GM10266 (cell line): ENCODE data around the gene PRG2.

ENCODE experiments used
- DNase-seq: peaks from one replicate; pipeline ENCODE4 v3.0.0; 2012; ENCODE audit errors: extremely low spot score
- TF ChIP-seq, protein P1 (sequence below): IDR thresholded peaks from 2 replicates; pipeline ENCODE4 v1.5.1; 2012; ENCODE audit warnings: mild to moderate bottlenecking, low read depth; ENCODE audit not compliant: control insufficient read depth, insufficient read depth; ENCODE audit errors: missing control alignments

The PRG2 gene

DNA sequence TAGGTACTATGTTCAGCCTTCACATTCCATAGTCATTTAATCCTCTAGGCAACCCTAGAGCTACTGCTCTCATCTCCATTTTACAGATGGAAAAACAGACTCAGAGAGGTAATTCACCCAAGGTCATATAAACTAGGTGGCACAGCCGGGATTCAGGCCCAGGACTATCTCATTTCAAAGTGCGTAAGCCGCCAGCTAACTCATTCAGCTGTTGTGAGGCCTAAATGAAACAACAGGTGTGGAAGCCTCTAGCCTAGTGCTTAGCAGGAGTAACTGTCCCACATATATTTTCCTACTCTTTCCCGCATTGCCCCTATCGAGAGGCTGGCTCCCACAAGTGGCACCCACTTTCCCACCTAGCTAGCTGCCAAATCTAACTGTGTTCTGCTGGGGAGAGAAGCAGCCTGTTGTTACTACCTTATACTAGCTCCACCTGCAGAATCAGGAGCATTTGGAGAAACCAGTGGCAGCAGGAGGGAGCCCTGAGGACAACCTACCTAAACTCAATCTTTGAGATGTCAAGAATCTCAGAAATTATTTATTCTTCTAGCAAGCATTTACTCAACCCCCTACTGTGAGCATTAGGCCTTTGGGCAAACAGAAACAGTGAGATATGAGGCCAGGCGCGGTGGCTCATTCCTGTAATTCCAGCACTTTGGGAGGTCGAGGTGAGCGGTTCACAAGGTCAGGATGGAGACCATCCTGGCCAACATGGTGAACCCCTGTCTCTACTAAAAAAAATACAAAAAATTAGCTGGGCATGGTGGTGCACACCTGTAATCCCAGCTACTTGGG, 30.4 kb downstream of the PRG2 start:
- no peak for DNase-seq
- TF ChIP-seq, protein P1, sequence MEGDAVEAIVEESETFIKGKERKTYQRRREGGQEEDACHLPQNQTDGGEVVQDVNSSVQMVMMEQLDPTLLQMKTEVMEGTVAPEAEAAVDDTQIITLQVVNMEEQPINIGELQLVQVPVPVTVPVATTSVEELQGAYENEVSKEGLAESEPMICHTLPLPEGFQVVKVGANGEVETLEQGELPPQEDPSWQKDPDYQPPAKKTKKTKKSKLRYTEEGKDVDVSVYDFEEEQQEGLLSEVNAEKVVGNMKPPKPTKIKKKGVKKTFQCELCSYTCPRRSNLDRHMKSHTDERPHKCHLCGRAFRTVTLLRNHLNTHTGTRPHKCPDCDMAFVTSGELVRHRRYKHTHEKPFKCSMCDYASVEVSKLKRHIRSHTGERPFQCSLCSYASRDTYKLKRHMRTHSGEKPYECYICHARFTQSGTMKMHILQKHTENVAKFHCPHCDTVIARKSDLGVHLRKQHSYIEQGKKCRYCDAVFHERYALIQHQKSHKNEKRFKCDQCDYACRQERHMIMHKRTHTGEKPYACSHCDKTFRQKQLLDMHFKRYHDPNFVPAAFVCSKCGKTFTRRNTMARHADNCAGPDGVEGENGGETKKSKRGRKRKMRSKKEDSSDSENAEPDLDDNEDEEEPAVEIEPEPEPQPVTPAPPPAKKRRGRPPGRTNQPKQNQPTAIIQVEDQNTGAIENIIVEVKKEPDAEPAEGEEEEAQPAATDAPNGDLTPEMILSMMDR = no peak

DNA sequence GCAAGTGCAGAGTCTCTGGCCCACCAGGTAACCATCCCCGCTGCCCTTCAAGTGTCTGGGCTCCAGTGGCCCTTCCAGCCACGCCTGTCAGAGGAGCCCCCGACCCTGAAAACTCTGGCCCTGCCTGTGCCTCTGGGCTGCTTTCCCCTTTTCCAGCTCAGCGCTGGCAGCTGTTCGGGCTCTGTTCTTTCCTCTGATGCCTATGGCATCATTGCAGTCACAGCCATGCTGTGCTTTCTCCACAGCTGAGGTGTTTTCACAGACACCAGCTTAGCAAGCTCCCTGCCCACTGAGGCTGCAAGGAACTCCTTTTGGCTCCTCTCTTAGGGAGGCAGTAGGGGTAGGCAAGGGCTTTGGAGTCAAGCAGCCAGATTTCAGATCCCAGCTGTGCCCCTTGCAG, 31.1 kb downstream of the PRG2 start:
- no peak for DNase-seq
- TF ChIP-seq, protein P1 = no peak

DNA sequence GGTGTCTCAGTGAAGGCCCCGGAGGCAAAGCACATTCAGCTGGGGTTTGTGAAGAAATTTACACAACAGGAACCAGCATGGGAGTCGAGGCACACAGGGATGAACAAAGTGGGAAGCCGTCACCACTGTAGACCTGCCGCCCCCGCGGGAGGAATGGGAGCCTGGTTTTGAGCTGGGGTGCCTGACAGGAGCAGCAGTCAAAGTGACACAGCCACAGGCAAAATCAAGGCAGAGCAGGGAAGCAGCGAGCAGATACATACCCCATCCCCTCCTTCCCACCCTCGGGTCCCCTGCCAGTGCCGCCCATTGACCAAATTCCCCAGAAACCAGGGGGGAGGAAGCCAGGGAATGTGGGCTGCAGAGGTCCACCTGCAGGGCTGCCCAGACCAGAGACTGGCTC, 31.5 kb downstream of the PRG2 start:
- TF ChIP-seq, protein P1 = no peak
- no peak for DNase-seq

DNA sequence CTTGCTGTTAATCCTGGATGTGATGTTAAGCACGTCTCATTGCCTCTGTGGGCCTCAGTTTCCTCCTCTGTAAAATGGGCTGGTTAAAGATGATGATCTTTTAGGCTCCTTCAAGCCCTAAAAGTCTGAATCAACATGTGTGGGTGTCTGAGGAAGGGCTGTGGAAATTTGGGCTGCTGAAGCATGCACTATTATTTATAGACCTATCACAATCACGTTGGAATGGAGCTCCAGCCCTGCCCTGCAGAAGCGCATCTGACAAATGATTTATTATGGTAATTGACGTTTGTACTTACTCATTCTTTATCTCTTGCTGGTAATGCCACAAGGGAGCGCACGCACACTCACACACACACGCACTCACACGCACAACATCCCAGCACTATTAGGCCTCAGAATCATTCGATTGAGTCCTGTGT, 31.9 kb downstream of the PRG2 start:
- TF ChIP-seq, protein P1 = no peak
- no peak for DNase-seq

DNA sequence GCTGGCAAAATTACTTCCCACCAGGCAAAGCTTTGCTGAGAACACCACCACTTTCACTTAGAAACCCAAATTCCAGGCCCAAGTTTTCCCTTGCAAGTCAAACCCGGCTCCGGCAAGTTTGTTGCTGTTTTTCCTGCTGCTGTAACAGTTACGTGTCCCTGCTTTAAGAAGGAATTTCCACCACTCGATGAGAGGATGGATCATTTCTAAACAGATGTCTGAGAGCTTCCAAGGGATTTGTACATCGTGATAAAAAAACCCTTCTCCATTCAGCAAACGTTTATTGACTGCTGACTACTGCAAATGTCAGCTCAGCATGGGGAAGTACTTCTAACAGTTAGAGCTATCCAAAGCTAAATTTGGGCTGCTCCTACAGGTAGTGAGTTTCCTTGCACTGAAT, 32.6 kb downstream of the PRG2 start:
- TF ChIP-seq, protein P1 = no peak
- no peak for DNase-seq

DNA sequence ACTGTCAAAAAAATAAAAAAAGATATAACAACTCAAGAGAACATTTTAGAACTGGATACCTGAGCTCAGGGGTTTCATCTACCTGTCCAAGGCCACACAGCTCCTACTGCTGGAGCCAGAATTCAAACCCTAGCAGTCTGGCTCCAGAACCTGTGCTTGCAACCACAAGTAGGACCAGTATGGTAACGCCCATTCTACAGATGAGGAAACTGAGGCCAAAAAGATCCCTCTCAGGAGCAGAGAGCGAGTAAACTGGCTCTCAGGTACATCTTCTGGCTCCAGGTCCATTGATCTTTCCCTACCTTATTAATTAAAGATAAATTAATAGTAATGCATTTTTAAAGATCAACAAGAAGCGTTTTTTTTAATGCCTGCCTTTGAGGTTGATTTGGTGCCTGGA, 33.1 kb downstream of the PRG2 start:
- DNase-seq = no peak
- TF ChIP-seq, protein P1 = no peak

DNA sequence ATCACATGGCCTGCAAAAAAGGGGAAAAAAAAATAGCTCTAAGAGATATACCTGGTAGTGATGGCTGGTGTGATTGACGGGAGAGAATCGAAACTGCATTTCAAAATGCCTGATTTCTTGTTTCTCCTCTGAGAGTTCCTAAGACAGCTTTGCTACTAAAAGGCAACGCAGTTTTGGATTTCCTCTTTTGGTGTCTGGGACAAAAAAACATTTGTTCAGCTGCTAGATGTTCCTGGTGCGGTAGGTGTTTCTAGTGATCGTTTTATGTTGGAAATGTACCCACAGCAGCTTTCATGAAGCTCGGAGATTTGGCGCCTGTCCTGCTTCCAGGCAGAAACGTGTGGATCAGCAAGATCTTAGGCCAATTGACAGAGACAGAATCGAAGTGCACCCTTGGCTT, 34.2 kb downstream of the PRG2 start:
- TF ChIP-seq, protein P1 = no peak
- no peak for DNase-seq
